Smooth muscle cell of the umbilical artery (primary cell): ENCODE measurements around the gene CDV3. TPM values are rescaled to one million over a fixed set of nuclear protein-coding genes. Genes with fewer than 3 reads are reported as not detected.

Experiments used
- total RNA-seq: library from RNA; depleted of rRNA; stranded (reverse); fragments of >200 nt; gene quantifications from 2 replicates; pipeline ENCODE4 v1.2.3, GENCODE V29; 2014

CDV3 gene, protein sequence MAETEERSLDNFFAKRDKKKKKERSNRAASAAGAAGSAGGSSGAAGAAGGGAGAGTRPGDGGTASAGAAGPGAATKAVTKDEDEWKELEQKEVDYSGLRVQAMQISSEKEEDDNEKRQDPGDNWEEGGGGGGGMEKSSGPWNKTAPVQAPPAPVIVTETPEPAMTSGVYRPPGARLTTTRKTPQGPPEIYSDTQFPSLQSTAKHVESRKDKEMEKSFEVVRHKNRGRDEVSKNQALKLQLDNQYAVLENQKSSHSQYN
- total RNA-seq = 177 and 246 TPM in 2 replicates

DNA sequence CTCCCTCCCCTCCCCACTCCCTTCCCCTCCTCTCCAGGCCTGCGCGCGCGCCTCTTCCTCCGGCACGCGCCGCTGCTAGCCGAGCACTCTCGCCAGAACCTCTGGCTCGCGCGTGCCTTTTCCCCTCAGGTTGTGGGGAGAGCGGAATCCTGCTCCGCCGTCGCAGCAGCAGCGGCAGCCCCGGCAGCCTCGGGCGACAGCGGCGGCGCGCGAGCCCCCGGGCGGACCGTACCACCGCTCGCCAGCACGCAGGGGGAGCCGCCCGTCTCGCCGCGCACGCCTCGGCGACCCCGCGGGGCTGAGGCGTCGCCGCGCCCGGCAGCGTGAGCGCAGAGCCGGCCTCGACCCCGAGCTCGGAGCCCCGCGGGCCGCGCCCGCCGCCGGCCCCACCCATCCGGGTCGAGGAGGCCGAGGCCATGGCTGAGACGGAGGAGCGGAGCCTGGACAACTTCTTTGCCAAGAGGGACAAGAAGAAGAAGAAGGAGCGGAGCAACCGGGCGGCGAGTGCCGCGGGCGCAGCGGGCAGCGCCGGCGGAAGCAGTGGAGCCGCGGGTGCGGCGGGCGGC, at the start of gene CDV3:
Gene CDV3 (plus strand): TSS at position 58 of the 566 bp plus-strand sequence. CDS start 359 bp downstream, at position 417.

Other genes starting within 250 kb of the CDV3 start
- not detected in 2 replicates for gene BFSP2, start 173.6 kb upstream of the CDV3 start, total RNA-seq
- gene TOPBP1, start 88.3 kb downstream of the CDV3 start, total RNA-seq = 19.3 and 35.8 TPM in 2 replicates
- gene TF, start 172.7 kb downstream of the CDV3 start, total RNA-seq = under 0.01 and 0.14 TPM in 2 replicates
- gene SRPRB, start 232.1 kb downstream of the CDV3 start, total RNA-seq = 97.6 and 131 TPM in 2 replicates